Medulla oblongata (tissue), 1 donor: ENCODE data around the gene HEMK1.

Experiments
- DNase-seq: peaks from one replicate; pipeline ENCODE4 v3.0.0-alpha.2; 2015; ENCODE audit errors: extremely low spot score

HEMK1 gene

DNA sequence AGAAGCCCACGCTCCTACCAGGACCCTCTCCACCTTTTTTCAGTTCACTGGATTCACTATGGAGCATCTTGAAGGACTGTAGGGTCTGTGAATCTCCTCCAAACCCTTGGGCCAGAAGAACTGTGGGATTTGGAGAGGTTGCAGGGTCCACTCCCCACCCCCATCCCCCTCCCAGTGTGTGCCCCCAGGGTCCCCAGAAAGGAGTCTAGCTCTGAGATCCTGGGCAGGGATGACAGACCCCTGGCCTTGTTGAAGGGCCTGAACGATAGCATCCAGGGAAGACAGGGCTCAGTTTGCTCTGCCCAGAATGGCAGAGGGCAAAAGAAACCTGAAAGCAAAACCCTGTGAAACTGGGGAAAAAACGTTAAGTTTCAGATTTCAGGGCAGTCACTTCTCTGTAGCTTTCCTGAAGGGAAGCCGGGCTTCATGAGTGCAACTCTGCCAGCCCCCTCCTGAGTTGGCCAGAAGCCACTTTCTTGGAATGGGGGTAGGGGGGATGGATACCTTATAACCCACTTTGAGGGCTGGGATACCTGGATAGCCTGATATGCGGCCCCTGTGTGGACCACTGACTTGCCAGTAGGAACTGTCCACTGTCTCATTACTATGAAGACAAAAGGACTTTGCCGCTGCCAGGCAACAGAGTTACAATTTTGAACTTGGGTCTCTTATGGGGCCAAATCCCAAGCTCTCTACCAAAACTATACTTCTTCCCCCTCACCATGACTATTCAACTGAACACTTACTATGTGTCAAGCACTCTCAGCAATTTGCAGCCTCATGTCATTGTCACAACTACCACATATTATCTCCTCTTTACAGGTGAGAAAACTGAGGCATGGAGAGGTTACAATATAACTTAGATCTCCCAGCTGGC lies 43.9 kb downstream of the HEMK1 start:
- no peak for DNase-seq

DNA sequence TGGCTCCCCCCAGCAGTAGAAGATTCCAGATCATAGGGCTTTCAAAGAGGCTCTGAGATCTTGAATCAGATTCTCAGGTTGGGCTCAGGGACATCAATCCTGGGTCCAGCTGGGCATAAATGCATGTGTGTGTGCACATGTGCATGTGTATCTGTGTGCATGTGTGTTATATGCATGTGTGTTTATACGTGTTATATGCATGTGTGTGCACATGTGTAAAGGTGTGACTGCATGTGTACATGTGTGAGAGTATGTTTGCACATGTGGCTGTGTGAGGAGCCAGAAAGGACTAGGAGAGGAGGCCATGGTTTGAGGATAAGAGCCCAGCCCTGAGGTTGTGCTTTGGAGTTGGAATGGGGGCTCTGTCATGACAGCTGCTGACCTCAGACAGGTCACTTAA lies 45.9 kb downstream of the HEMK1 start:
- DNase-seq, result no peak

DNA sequence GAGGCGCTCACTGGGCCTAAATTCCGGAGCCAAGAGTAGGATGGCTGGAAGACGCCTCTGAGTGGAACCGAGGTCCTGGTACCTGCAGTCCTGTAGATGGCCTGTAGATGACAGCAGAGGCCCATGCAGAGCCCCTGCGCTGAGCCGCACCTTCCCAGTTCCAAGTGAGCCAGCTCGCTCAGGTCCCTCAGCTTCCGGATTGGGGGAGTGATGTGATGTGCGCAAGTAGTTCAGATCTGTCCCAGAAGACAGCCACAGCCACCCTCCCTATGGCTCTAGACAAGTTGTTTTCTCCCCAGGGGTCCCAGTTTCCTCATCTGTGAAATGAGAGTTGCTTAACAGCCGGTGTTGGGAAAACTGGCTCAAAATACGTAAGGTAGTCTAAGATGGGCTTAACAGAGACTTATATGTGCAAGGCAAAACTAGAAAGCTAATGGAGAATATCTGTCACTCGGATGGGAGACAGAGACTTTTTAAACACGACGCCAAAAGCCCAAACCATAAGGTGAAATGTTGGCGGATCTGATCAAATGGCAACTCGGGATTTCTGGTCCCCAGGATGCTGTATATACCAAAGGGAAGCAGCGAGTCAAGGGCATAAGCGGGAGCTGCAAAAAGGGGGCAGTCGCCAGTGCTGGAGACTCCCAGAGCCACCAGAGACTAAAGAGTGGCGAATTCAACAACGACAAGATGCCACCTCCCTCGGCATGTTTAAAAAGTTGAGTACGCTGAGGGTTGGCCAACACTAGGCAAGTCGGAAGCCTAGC lies 46.9 kb downstream of the HEMK1 start:
- DNase-seq, result peak; percentile 90

DNA sequence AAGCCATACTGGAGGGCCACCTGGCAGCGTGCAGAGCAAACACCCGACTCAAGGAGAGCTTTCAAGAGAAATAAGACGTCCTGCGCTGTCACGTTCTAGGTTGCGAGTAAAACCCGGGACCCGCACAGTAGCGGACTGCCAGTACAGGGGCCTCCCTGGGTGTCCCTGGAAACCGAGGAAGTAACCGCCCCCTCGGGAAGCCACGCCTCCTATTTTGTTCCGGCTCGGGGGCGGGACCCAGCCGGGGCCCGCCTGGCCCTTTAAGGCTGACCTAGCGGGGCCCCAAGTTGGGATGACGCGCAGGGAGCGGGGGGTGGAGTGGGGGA lies 47.4 kb downstream of the HEMK1 start:
- peak; percentile 96 for DNase-seq

DNA sequence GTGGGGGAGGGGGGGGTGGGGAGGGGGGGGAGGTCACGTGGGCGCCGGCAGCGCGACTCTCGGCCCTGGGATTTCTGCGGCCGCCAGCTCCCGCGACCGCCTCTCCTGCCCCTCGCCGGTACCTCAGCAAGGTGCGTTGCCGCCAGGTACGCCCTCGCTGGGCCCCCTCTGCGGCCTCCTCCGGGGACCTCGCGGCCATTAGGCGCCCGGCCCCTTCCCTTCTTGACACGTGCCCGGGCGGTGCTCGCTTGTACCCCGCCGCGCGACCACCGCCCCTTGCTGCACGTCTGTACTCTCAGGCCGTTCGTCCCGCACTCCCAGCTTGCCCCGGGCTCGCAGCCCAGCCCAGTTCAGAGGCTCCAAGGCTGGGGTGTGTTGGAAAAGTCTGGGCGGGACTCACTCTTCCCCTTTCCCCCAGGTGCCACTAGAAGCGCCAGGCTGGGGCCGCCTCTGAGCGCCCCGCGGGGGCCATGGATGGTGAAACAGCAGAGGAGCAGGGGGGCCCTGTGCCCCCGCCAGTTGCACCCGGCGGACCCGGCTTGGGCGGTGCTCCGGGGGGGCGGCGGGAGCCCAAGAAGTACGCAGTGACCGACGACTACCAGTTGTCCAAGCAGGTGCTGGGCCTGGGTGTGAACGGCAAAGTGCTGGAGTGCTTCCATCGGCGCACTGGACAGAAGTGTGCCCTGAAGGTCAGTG lies 47.9 kb downstream of the HEMK1 start, which contains the start of gene MAPKAPK3:
Gene MAPKAPK3 (plus strand): TSS at position 56 of the 696 bp plus-strand sequence. CDS start 415 bp downstream, at position 471.
- DNase-seq, result no peak

DNA sequence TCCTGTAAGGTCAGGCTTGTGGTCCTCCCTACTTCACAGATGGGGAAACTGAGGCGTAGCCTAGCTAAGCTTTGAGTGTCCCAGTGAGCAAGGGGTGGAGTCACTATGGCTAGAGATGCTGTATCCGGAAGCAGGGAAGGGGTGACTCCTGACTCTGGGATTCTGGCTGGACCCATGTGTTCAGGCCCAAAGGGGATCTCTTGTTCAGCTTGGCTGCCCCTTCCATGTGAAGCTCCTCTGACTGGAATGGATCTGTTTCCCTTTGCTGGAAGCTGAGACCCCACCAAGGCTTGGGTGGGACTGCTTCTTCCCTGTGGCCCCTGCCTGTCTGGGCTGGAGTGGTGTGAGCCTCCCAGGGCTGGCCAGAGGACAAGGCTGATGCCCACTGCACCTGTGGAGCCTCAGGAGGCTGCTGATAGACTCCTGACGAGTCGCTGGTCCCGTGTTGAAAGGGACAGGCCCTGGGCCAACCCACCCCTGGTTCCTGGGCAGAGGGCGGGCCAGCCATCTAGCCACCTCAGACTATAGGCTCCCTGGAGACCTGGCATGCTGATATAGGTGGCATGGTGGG lies 48.7 kb downstream of the HEMK1 start:
- DNase-seq, result no peak

DNA sequence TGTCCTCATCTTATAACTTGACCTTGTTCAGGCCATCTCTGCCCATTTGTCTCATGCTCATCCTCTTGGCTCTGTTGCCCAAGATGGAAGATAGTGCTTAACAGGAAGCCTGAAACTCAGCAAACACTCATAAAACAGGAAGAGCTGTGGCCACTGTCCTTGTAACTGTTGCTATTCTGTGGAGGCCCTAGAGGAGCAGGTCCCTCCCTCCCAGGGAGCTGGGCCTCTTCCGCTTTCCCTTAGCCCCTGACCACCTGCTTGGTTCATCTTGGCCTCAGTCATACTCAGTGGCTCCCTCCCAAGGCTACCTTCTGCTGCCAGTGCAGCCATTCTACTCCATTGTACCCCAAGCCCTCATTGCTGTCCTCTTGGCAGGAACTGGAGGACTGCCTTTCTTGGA lies 51.1 kb downstream of the HEMK1 start:
- DNase-seq, result peak; percentile 84

DNA sequence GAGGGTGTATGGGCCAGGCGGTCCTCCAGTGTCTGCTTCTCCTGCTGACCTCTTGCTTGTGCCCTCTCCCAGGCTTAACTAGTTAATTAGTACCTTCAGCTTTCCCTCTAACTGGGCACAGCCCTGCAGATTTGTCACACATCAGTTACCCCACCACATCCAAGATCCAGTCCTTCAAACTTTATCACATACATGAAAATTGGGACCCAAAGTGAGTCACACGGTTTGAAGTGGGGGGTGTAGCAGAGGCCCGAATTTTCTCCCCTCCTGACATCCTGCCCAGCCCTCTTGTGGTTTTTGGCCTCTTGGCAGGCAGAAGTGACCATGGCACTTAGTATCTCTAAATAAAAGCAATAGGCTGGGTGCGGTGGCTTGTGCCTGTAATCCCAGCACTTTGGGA lies 51.5 kb downstream of the HEMK1 start:
- peak; percentile 65 for DNase-seq

DNA sequence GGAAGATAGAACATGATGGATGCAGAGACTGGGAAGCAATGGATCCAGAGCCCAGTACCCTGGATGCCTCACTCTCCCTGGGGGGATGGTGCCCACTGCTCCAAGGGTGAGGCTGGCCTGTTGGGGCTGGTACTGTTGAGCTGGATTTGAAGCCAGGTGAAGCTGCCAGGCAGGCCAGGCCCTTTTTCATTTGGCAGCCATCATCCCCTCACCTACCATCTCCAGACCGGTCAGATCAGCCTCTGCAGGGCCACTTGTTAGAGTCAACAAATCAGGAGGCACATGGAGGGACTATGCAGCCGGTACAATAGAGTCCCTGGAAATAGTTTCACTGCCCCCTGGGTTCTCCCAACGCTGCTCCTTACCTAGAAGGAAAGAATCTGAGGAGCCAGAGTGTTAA lies 53.6 kb downstream of the HEMK1 start:
- DNase-seq, result no peak

DNA sequence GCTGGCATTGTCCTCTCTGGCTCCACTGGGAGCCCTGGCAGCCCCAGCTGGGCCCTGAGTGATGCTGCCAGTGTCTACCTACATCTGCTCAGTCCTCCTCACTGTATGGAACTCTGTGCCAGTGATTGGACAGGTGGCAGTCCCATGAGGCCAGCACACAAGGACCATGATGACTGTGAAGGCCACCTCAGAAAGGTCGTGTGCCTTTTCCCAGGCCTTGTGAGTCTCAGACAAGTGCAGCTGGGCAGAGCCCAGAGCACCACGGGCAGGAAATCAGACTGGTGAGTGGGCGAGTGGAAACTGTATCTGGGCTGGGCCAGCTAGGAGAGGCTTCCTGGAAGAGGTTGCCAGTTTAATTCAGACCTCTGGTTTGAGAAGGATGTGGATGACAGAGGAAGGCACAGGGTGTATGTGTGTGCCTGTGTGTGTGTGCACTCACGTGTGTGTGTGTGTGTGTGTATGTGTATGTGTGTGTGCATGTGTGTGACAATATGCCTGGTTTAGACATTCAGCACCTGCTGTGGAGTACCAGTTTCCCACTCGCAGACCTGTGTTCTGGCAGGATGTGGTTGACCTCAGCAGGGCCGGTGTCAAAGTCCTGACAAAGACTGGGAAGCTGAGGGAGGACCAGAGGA lies 54.6 kb downstream of the HEMK1 start:
- no peak for DNase-seq

DNA sequence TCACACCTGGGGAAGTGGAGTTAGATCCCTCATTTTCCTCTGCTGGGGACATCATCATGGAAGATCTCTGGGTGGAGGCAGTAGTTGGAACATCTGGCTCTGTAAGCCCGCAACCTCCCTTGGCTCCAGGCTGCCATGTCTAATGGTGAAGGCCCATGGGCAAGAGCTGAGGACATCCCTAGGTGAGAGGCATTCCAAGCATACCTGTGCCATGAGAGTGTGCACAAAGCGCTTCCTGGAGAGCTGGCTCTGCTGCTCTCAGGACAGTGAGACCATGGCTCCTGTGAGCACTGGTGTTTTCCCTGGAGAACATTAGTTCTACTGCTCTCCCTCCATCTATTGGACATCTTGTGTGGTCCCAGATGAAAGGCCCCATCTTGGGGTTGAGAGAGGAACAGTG lies 55.3 kb downstream of the HEMK1 start:
- no peak for DNase-seq

DNA sequence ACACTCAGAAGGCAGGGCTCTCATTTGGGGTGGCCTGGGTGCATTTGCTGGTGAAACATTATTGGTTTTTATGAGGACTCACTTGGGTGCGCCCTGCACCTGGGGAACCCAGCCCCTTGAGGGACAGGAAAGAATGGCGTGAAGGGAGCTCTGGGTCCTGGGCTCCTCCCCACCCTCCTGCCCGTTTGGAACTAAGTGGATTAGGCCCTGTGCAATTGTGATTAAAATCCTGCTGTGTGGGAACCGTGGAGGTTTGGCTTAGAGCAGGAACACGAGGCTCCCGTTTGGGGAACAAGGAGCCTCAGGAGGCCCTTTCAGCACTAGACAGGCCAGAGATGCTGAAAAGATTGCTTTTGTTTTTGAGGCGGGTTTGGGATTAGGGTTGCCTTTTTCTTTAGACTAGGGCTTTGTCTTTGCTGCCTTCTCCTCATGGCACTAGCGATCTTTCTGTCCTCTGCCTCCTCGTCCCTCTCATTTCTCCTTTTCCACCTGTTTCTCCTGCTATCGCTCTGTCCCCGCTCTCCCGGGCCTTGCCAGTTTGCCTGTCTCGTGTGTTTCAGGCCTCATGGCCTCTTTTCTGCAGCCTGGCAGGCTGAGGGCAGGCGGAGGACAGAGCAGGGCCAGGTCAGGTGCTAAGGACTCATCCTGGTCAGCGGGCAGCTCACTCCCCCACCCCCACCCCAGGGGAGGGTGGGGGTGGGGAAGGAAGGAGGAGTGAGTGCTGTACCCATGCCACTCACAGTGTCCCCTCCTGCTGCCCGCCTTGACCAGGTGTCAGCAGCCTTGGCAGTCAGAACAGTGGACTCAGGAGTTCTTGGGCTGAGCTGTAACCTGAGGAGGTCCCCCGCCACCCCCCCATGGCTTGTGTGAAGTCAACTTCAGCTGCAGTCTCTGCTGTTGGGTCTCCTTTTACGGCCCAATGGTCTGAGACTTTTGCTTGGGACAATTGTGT lies 56.2 kb downstream of the HEMK1 start:
- no peak for DNase-seq

DNA sequence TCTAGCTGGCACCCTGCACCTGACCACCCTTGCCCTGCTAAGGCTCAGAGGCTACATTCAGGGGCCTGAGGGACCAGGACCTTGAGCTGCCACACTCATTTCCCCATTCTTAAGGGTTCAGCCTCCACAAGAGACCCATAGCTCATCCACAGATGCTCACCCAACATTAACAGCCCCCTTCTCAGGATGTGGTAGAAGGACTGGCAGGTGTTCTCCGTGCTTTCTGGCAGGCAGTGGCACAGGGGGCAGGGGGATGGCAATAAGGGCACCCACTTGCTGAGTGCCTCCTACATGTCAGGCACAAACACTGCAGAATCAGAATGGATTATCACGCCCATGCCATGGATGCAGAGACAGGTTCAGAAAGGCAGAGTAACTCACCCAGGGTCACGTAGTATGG lies 57.1 kb downstream of the HEMK1 start:
- DNase-seq, result no peak

DNA sequence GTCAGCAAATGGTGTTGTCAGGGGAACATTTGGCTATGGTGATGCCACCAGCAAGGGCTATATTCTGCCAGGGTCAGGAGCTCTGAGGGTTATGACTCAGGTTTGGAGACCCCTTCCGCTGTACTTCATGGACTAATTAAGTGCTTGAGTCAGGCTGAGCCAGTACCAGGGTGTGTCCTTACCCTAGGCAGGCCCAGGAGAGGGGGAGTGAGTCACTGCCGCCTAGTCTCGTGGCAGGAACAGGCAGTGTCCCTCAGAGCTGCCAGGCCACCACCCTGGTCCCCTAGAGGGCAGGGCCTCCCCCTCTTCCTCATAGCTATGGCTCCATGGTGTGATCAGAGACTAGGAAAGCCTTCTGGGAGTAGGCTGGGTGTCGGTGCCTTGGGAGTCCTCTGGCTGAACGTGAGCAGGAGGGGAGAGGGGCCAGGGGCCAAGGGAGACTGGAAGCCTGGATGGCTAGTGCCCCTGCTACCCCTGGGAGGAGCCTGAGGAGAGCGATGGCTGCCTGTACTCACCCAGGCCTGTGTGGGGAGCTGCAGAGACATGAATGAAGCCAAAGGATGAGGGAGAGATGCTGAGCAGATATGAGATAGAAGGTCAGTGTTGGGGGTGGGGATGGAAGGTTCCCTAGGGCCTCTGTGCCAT lies 58.2 kb downstream of the HEMK1 start:
- DNase-seq, result peak; percentile 63

DNA sequence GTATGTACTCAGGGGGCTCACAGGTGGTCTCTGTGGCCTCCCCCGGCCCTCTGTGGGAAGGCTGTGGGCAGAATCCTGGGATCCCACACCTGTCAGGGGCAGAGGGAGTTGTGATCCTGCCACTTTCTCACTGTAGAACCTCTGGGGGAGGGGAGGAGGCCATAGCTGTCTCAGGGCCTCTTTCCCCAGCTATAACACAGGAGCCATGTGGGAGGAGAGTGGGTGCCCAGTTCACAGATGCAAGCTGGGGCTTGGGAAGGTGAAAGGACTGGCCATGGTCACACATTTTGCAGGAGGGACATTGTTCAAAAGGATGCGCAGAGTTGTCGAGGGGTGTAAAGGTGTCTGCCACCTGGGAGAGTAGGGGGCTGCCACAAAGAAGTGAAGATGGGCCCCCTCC lies 59.3 kb downstream of the HEMK1 start:
- no peak for DNase-seq

DNA sequence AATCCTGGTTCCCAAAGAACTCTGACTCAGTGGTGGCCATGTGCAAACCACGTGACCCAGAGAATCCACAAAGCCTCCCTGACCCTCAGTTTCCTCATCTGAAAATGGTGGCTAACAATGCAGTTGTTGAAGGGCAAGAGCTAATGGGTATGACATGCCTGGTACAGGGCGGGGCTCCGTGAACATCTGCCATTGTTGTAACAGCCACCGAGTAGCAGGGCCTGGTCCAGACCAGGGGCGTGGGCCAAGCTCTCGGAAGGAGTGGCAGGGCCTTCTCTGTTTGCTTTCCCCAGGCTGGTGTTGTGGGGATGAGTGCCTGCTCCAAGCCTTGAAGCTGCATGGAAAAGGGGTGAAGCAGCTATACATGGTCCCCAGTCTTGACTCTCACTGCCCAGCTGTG lies 61.1 kb downstream of the HEMK1 start:
- DNase-seq, result no peak

DNA sequence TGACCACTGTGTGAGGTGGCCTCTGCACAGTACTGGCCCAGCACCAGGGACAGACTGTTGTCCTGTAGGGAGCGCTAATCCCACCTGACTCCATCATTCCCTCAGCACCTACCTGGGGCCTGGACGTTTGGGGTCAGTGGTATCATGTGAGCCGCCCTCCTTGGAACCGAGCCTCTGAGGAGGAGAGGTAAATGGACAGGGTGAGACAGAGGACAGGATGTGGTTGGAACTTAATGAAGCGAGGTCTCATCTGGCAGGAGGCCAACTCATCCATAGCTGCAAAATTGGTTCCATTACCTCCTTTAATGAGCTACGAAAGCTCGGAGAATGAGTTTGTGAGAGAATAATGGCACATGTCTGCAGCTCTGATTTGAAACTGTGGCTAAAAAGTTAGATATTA lies 61.6 kb downstream of the HEMK1 start:
- no peak for DNase-seq

DNA sequence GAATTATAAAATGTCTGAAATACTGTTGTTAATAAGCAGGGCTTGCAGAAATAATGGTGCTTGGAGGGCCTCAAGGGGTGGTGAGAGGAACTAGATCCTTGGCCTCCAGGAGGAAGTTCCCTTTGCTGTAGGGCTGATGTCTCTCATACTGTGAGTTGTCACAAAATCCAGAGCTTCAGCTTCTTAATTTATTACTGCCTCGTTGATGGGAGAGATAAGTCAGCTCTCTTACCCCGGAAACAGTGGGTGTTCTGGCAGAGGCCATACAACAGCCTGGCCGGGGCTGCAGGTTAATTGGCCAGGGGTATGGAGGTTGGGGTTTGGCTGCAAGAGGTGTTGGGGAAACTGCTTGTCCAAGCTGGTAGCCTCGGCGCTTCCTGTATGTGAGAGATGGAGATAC lies 63.1 kb downstream of the HEMK1 start:
- no peak for DNase-seq

DNA sequence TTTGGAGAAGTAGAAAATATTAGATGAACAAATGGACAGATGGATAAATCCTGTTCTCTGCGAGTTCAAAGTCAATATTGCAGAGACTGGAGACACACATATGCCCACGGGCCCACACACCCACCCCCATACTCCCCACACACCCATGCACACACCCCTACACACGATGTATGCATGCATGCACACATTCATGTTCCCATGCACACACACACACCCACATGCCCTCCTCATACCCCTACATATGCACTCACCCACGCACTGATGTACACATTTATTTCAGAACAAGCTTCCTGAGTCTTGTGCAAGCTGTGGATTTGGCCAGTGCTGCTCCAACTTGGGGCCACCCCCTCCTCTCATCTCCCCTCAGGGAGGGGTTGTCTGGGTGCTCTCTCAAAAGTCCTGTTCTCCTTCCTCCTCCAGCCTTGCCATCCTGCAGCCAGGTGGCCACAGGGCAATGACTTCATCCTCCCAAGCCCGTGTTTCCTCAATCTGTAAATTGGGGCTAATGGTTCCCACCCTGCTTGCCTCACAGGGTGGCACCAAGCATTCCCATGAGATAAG lies 64.0 kb downstream of the HEMK1 start:
- DNase-seq, result no peak

DNA sequence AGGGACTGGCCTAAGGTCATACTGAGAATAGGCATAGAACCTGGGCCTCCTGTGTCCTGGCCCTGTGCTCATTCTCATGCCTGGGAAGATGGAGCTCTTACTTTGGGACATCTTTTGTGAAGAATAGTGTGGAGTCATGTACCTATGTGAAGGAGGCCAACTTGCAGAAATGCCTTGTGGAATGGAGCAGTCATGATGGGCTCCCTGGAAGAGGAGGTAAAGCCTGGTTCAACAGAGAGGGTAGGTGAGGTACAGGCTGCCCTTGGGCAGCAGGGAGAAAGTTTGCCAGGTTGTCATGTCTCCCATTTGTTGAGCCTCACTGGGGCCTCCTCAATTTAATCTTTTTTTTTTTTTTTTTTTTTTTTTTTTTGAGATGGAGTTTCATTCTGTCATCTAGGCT lies 65.7 kb downstream of the HEMK1 start:
- DNase-seq, result no peak
